Lower lobe of right lung (tissue), 2 donors: ENCODE data around the gene EIF1B. TPM values are rescaled to one million over a fixed set of nuclear protein-coding genes. Genes with fewer than 3 reads are reported as not detected.

Experiments used
- ATAC-seq, 2 donors: fragments of 200-7000 bp; cut with Tn5 transposase; one replicate each; pipeline ENCODE4 v1.9.1; 2020 to 2022; ENCODE audit warnings: mild to moderate bottlenecking in 2 of 2, moderate library complexity in 2 of 2
- DNase-seq: peaks from one replicate; pipeline ENCODE4 v3.0.0-alpha.2; 2020
- H3K27ac ChIP-seq: fragments of 200-600 bp; one replicate; pipeline ENCODE4 v1.8.0; 2022
- H3K27me3 ChIP-seq: fragments of 200-600 bp; one replicate; pipeline ENCODE4 v1.8.0; 2022; ENCODE audit warnings: low read depth
- H3K36me3 ChIP-seq: fragments of 200-600 bp; one replicate; pipeline ENCODE4 v1.8.0; 2022; ENCODE audit warnings: mild to moderate bottlenecking
- H3K4me1 ChIP-seq: fragments of 200-600 bp; one replicate; pipeline ENCODE4 v1.8.0; 2022
- H3K4me3 ChIP-seq: fragments of 200-600 bp; one replicate; pipeline ENCODE4 v1.8.0; 2022; ENCODE audit warnings: mild to moderate bottlenecking
- H3K9me3 ChIP-seq: fragments of 200-600 bp; one replicate; pipeline ENCODE4 v1.8.0; 2022
- CTCF ChIP-seq: fragments of 200-600 bp; IDR thresholded peaks from one replicate; pipeline ENCODE4 v1.8.0; 2022; ENCODE audit warnings: antibody characterized with exemption, mild to moderate bottlenecking
- intact Hi-C: fragments of 100-400 bp; cut with DNase I; formaldehyde crosslinking; loops from one replicate; pipeline ENCODE4 v1.11.0; 2022
- total RNA-seq: library from RNA; stranded (reverse); fragmentation: NEBNext Ultra II Directional; extraction: Animal tissue kit (Norgen Biotek cat#: 25700); gene quantifications from one replicate; pipeline ENCODE4 v1.2.1, GENCODE V29; 2021
- donor health status: DM: no; HTN: yes; CAD: no; lungs with severe emphysema.

The EIF1B gene
- total RNA-seq, 1 donor from 2014 or later = 55.5 TPM

- Histone ChIP-seq H3K4me1 (no peaks in the 10 kb centered on the region), H3K27ac (no peak overlapping the region), H3K36me3 (no peaks in the 10 kb centered on the region), H3K4me3 (no peak overlapping the region), H3K27me3 (no peaks in the 10 kb centered on the region), H3K9me3 (no peaks in the 10 kb centered on the region)
- DNase-seq = no peak
- intact Hi-C loops = no loop called here
- ATAC-seq = no peak
- no peak for TF ChIP-seq CTCF
Measured at GRCh38 chr3:40336511-40337135, 27.1 kb downstream of the EIF1B start.

GRCh38 chr3:40337136-40338108, 27.9 kb downstream of the EIF1B start:
- H3K9me3 ChIP-seq = no peaks in the 10 kb centered on the region
- H3K27ac ChIP-seq = no peak overlapping the region
- DNase-seq (no peak), ATAC-seq (no peak)
- no peaks in the 10 kb centered on the region for H3K4me1 ChIP-seq
- no peak for TF ChIP-seq CTCF
- no peaks in the 10 kb centered on the region for H3K27me3 ChIP-seq
- no peaks in the 10 kb centered on the region for H3K36me3 ChIP-seq
- no peak overlapping the region for H3K4me3 ChIP-seq
- intact Hi-C loops = no loop called here

- ATAC-seq (no peak), DNase-seq (no peak)
- Histone ChIP-seq H3K36me3 (no peaks in the 10 kb centered on the region), H3K27me3 (no peaks in the 10 kb centered on the region), H3K4me3 (no peak overlapping the region), H3K4me1 (no peaks in the 10 kb centered on the region), H3K9me3 (no peaks in the 10 kb centered on the region), H3K27ac (no peak overlapping the region)
- TF ChIP-seq CTCF = no peak
- intact Hi-C loops = no loop called here
Measured at GRCh38 chr3:40339871-40340270, 30.4 kb downstream of the EIF1B start.

- intact Hi-C loops = no loop called here
- no peak overlapping the region for H3K4me3 ChIP-seq
Measured at GRCh38 chr3:40340541-40341170, 31.1 kb downstream of the EIF1B start.

More at GRCh38 chr3:40340541-40341170, 31.1 kb downstream of the EIF1B start:
- no peak for ATAC-seq
- no peak overlapping the region for H3K27ac ChIP-seq
- no peak for DNase-seq
- no peaks in the 10 kb centered on the region for H3K36me3 ChIP-seq
- no peaks in the 10 kb centered on the region for H3K9me3 ChIP-seq
- H3K27me3 ChIP-seq = no peaks in the 10 kb centered on the region
- H3K4me1 ChIP-seq = no peaks in the 10 kb centered on the region
- no peak for TF ChIP-seq CTCF
